SK-N-SH (cell line): ENCODE results near the gene APBA3. TPM values are rescaled to one million over a fixed set of nuclear protein-coding genes. Genes with fewer than 3 reads are reported as not detected.

Experiments
- CTCF ChIA-PET: fragments of 300-600, 350-600 bp; formaldehyde crosslinking; extraction: SDS; loops from one replicate; lab custom pipeline; 2021; lab: Yijun Ruan, JAX
- POLR2A ChIA-PET: fragments of 350-600 bp; sonication (Branson Sonifier 250); formaldehyde crosslinking; extraction: SDS; loops from one replicate; lab custom pipeline; 2020; ENCODE audit warnings: antibody characterized with exemption, inconsistent platforms; lab: Yijun Ruan, JAX
- DNase-seq: peaks from one replicate; pipeline ENCODE4 v3.0.0; 2012
- H2AFZ ChIP-seq: fragments of 200-600 bp; sonication (generic); 2 replicates; pipeline ENCODE4 v1.8.1; 2016; ENCODE audit warnings: antibody characterized with exemption, mild to moderate bottlenecking, low read depth
- H3F3A ChIP-seq: fragments of 200-600 bp; sonication (generic); replicated peaks from 2 replicates; pipeline ENCODE3; 2016; ENCODE audit warnings: antibody characterized with exemption, mild to moderate bottlenecking; ENCODE audit not compliant: insufficient read depth
- H3K27ac ChIP-seq, 2 experiments: fragments of 200-500 bp in 1 of 2; fragments of 200-600 bp in 1 of 2; sonication (Bioruptor generic) in 1 of 2; sonication (generic), shearing (Covaris generic) in 1 of 2; 2 replicates each; pipeline versions ENCODE4 v1.5.1 to v1.6.1; 2014 to 2016; ENCODE audit warnings: low read depth in 2 of 2, inconsistent platforms in 1 of 2, low read length in 1 of 2, mild to moderate bottlenecking in 1 of 2, mixed read lengths in 1 of 2
- H3K27me3 ChIP-seq: fragments of 200-600 bp; sonication (generic), shearing (Covaris generic); 2 replicates; pipeline ENCODE4 v1.6.1; 2016; ENCODE audit warnings: mixed run types; ENCODE audit not compliant: insufficient read depth
- H3K36me3 ChIP-seq, 2 experiments: fragments of 200-500 bp in 1 of 2; fragments of 200-600 bp in 1 of 2; sonication (Bioruptor generic) in 1 of 2; sonication (generic) in 1 of 2; replicated peaks in 1 of 2; 2 replicates each; pipeline versions ENCODE3 to v1.5.1; 2014 to 2016; ENCODE audit warnings: low read length in 1 of 2, mild to moderate bottlenecking in 1 of 2; ENCODE audit not compliant: insufficient read depth in 2 of 2, control insufficient read depth in 1 of 2
- H3K4me1 ChIP-seq, 2 experiments: fragments of 200-500 bp in 1 of 2; fragments of 200-600 bp in 1 of 2; sonication (Bioruptor generic) in 1 of 2; sonication (generic), shearing (Covaris generic) in 1 of 2; 2 replicates each; pipeline versions ENCODE4 v1.5.1 to v1.6.1; 2014 to 2016; ENCODE audit warnings: low read depth in 1 of 2, low read length in 1 of 2, mixed run types in 1 of 2; ENCODE audit not compliant: insufficient read depth in 2 of 2, control insufficient read depth in 1 of 2
- H3K4me2 ChIP-seq: fragments of 200-600 bp; sonication (generic), shearing (Covaris generic); 2 replicates; pipeline ENCODE4 v1.6.1; 2017; ENCODE audit warnings: mixed run types
- H3K4me3 ChIP-seq, 2 experiments: fragments of 200-500 bp in 1 of 2; fragments of 200-600 bp in 1 of 2; sonication (Bioruptor generic) in 1 of 2; sonication (generic), shearing (Covaris generic) in 1 of 2; 2 replicates each; pipeline versions ENCODE4 v1.5.1 to v1.8.1; 2014 to 2016; ENCODE audit warnings: low read depth in 2 of 2, inconsistent platforms in 1 of 2, low read length in 1 of 2, mild to moderate bottlenecking in 1 of 2, mixed read lengths in 1 of 2, moderate library complexity in 1 of 2
- H3K79me2 ChIP-seq: fragments of 200-600 bp; sonication (generic); 2 replicates; pipeline ENCODE4 v1.8.1; 2017; ENCODE audit warnings: mild to moderate bottlenecking; ENCODE audit not compliant: insufficient read depth
- H3K9ac ChIP-seq: fragments of 200-600 bp; sonication (generic); 2 replicates; pipeline ENCODE4 v1.6.1; 2017; ENCODE audit warnings: mixed run types
- H3K9me2 ChIP-seq: fragments of 200-600 bp; sonication (generic); 2 replicates; pipeline ENCODE4 v1.6.1; 2017; ENCODE audit warnings: mixed run types
- H3K9me3 ChIP-seq: fragments of 200-600 bp; sonication (generic); 2 replicates; pipeline ENCODE4 v1.6.1; 2017; ENCODE audit warnings: mixed run types, mild to moderate bottlenecking, moderate library complexity
- H4K20me1 ChIP-seq: fragments of 200-600 bp; sonication (generic); 2 replicates; pipeline ENCODE4 v1.6.1; 2017; ENCODE audit warnings: mild to moderate bottlenecking, mixed run types; ENCODE audit not compliant: insufficient read depth
- ELF1 ChIP-seq: IDR thresholded peaks from 2 replicates; pipeline ENCODE4 v1.4.0; 2012
- FOSL2 ChIP-seq: IDR thresholded peaks from 2 replicates; pipeline ENCODE4 v1.4.0; 2012; ENCODE audit warnings: low read depth, mild to moderate bottlenecking, moderate library complexity, borderline replicate concordance
- FOXJ3 ChIP-seq: sonication (generic); formaldehyde crosslinking; IDR thresholded peaks from 2 replicates; pipeline ENCODE4 v1.5.1; 2020; ENCODE audit warnings: mild to moderate bottlenecking, missing genetic modification reagents
- MEF2A ChIP-seq: IDR thresholded peaks from 2 replicates; pipeline ENCODE4 v1.4.0; 2012; ENCODE audit warnings: low read depth, borderline replicate concordance
- MXI1 ChIP-seq: IDR thresholded peaks from 2 replicates; pipeline ENCODE4 v1.6.1; 2012; ENCODE audit warnings: mild to moderate bottlenecking, low read depth, low read length, improper control_type of control experiment
- RFX5 ChIP-seq: IDR thresholded peaks from 2 replicates; pipeline ENCODE4 v1.6.1; 2012; ENCODE audit warnings: mild to moderate bottlenecking, improper control_type of control experiment, low read length
- RXRA ChIP-seq: IDR thresholded peaks from 2 replicates; pipeline ENCODE4 v1.4.0; 2012; ENCODE audit warnings: low read depth, mild to moderate bottlenecking, borderline replicate concordance
- SIN3A ChIP-seq: IDR thresholded peaks from 2 replicates; pipeline ENCODE4 v1.6.1; 2012; ENCODE audit warnings: low read depth, mild to moderate bottlenecking, low read length, moderate library complexity, borderline replicate concordance
- SMC3 ChIP-seq: IDR thresholded peaks from 2 replicates; pipeline ENCODE4 v1.6.1; 2012; ENCODE audit warnings: low read depth, low read length, improper control_type of control experiment
- TCF12 ChIP-seq: IDR thresholded peaks from 2 replicates; pipeline ENCODE4 v1.4.0; 2012
- TEAD4 ChIP-seq: IDR thresholded peaks from 2 replicates; pipeline ENCODE4 v1.4.0; 2012; ENCODE audit warnings: mild to moderate bottlenecking, borderline replicate concordance; ENCODE audit not compliant: insufficient read depth
- ZBTB33 ChIP-seq: IDR thresholded peaks from 2 replicates; pipeline ENCODE4 v1.4.0; 2012; ENCODE audit warnings: low read depth, borderline replicate concordance
- WGBS: methylation state at CpG from one replicate; pipeline ENCODE4 v1.1.6; 2017; ENCODE audit warnings: low lambda C conversion rate; 5-methylcytosine and 5-hydroxymethylcytosine counted together
- polyA plus RNA-seq, 3 experiments: library from polyadenylated mRNA; depleted of rRNA; stranded (reverse); fragments of >200 nt; gene quantifications; 2 replicates each; pipeline ENCODE4 v1.2.3, GENCODE V29; 2012
- TF ChIP-seq, protein P1 (sequence below): IDR thresholded peaks from 2 replicates; pipeline ENCODE4; 2012
- TF ChIP-seq, protein P2 (sequence below): fragments of 150-350 bp; IDR thresholded peaks from 2 replicates; pipeline ENCODE4 v1.6.1; 2017; ENCODE audit warnings: antibody characterized with exemption, low read length, low read depth, borderline replicate concordance

APBA3 gene
- polyA plus RNA-seq, 1 of the 3 experiments (the other 2 are of a cell fraction): 10.6 TPM

DNA sequence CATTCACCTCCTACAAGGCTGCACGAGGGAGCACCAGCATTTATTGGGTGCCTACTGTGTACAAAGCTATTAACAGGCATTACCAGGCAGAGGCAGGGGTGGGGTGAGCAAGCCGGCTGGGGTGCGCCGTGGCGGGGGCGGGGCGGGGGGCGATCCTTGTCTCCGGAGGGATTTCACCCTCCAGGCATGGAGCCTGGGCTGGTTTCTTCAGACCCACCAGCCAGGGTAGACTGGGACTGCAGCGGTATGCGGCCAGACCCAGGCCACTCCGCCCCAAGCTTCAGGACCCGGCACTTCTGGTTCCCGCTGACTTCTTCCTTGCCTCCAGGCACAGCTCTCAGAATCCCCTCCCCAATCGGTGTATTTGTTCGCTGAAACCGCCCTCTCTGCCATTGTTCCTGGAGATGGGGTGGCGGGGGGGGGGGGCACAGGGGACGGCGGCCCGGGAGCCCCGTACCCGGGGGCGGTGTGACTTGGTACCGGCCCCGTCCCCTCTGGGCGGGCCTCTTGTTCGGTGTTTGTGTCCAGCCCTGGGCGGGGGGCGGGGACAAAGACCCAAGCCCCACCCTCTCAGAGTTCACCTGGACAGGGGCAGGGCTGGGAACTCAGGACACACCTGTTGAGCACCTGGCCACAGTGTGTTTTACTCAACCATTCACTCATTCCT lies 38.9 kb downstream of the APBA3 start (continued):
- TF ChIP-seq, protein P1, sequence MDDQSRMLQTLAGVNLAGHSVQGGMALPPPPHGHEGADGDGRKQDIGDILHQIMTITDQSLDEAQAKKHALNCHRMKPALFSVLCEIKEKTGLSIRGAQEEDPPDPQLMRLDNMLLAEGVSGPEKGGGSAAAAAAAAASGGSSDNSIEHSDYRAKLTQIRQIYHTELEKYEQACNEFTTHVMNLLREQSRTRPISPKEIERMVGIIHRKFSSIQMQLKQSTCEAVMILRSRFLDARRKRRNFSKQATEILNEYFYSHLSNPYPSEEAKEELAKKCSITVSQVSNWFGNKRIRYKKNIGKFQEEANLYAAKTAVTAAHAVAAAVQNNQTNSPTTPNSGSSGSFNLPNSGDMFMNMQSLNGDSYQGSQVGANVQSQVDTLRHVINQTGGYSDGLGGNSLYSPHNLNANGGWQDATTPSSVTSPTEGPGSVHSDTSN: no peak
- no peak for TF ChIP-seq MEF2A
- no peak for TF ChIP-seq MXI1
- no peak for TF ChIP-seq SIN3A
- TF ChIP-seq FOSL2: no peak
- TF ChIP-seq FOXJ3: no peak

DNA sequence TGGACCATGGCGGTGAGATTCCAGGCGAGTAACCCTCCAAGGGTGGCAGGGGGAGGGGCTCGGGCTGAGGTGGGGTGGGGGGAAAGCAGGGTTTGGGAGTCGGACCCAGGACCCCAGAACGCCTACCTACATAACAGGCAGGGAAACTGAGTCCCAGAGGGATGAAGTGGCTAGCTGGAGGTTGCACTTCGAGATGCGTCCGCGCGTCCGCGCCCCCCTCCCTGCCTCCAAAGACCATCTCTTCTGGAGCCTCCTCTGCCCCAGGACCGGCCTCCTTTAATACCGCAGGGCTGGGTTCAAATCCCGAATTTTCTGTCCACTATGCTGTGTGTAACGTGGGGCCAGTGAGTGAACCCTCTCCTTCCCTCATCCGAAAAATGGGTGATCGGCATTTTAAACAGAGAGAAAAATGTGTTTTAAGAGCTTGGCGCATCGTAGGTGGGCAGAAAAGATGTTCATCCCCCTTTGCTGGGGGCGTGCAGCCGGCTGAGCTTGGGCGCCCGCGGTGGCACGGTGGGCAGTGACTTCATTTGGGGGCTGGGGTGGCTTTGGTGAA lies 39.5 kb downstream of the APBA3 start:
- H2AFZ ChIP-seq: no peak overlapping the region
- H3K27me3 ChIP-seq: peaks cover 13% of the 10 kb centered on the region
- no peaks in the 10 kb centered on the region for H3F3A ChIP-seq
- peak overlapping the region in 1 of 2 experiments; percentile 40; a peak in 2 of 4 replicates for H3K4me3 ChIP-seq
- H3K9me3 ChIP-seq: no peaks in the 10 kb centered on the region
- H3K9ac ChIP-seq: no peak overlapping the region
- WGBS: 3% methylated on average over 19 of the region's 26 CpGs
- TF ChIP-seq TEAD4 (no peak), ELF1 (no peak), TCF12 (no peak), ZBTB33 (no peak), SMC3 (no peak), RFX5 (no peak), RXRA (no peak), FOSL2 (no peak)
- TF ChIP-seq, protein P2, sequence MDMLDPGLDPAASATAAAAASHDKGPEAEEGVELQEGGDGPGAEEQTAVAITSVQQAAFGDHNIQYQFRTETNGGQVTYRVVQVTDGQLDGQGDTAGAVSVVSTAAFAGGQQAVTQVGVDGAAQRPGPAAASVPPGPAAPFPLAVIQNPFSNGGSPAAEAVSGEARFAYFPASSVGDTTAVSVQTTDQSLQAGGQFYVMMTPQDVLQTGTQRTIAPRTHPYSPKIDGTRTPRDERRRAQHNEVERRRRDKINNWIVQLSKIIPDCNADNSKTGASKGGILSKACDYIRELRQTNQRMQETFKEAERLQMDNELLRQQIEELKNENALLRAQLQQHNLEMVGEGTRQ: no peak
- TF ChIP-seq, all 33 proteins: peak for 0
- H3K79me2 ChIP-seq: no peaks in the 10 kb centered on the region
- H3K9me2 ChIP-seq: no peaks in the 10 kb centered on the region
- peaks cover 0 to 2% of the 10 kb centered on the region in 2 experiments; a peak in 1 of 4 replicates for H3K4me1 ChIP-seq
- ChIA-PET POLR2A (no interaction called here), CTCF (interaction anchor here (0.8 to 0.9 kb wide), 4 partner anchors 9 to 100 kb away, joined by 3 read pairs; no protein-coding TSS in a partner anchor)
- H3K27ac ChIP-seq: no peak overlapping the region
- H4K20me1 ChIP-seq: no peaks in the 10 kb centered on the region
- peak overlapping the region; percentile 63; the same call in 1 of the 2 replicates for H3K4me2 ChIP-seq
- DNase-seq: no peak
- H3K36me3 ChIP-seq: no peaks in the 10 kb centered on the region
